GM19463 (cell line): ENCODE results near the gene CBLN1.
A peak's percentile ranks its signal among the peaks of the same experiment; 100 is the strongest.

ENCODE experiments used
- ATAC-seq: cut with Tn5 transposase; IDR thresholded peaks from one replicate; pipeline ENCODE4 v1.9.1; 2021; ENCODE audit warnings: mild to moderate bottlenecking, moderate library complexity; ENCODE audit not compliant: unreplicated experiment

The CBLN1 gene

DNA sequence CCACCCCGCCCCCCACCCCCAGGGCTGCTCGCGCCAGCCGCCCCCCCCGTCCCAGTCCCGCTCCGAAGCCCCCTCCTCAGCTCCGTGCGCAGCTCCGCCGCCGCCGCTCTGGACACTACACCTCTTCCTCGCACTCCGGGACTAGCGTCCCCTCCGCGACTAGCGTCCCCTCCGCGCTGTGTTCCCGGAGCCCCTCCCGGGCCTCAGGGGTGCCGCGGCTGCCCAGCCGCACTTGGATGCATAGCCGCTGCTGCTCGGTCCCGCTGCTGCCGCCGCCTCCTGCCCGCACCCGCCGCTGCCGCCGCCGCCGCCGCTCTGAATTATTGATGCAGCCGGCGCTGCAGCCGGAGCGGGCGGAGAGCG, at the start of gene CBLN1:
CBLN1 (minus strand) TSS at position 359 of the 363 bp plus-strand sequence. CDS start 373 bp downstream, outside the sequence.
- peak; percentile 6 for ATAC-seq

DNA sequence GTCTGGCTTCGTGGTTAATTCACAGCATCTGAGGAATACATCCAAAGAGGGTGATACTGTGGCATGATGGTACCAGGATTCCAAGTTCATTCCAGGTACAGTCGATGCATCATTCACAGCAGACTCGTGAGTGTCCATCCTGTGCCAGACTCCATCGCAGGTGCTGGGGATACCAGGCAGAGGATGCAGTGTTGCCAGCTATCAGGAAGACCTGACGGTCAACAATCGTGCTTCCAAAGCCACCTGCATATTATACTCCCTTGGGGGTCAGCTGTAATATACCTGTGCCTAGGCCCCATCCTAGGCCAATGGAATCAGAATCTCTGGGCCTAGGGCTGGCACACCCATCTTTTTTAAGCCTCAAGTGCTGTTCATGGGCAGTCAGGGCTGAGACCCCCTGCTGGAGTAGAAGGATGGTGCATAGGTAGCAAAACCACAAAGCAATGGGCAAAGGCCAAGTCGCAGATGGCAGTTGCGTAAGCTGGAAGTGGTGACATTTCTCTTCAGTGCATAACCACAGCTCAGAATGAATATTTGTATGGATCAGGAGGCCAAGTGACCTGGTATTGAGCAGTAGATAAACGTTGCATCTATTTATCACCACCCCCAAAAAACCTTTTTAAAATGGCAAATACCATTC, 49.0 kb upstream of the CBLN1 start:
- ATAC-seq: no peak

DNA sequence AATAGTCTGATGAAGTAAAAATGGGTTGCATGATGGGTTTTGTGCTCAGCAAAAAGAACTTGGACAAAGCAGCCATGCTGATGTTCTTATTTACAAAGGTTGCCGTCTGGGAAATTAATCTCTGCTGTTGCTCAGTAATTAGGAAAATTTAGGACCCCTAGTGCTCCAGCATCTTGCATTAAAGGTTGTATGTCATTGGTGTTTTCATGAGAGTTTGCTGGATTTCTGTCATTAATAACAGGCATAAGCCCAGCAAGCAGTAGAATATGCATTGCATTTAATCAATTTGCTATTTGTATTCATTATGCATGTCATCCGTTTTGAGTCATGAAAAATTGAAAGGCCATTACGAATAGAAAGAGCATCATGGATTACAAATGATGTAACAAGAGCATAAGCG, 46.7 kb upstream of the CBLN1 start:
- ATAC-seq: no peak

DNA sequence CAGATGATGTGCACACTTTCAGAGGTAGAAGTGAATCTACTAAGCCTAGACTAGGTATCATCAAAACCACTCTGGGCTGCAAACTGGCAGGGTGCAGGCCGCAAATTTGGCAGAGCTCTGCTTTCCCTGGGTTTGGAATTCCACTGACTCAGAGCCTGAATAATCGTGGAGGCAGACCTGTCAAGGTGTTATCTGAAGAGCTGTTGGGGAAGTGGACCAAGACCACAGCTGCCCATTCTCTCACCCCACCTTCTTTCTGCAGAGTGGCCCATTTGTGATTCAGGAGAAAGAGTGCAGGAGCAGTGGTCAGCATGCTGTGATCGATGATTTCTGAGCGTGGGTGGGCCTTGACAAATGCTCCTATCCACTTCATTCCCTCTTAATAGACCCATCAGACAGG, 45.8 kb upstream of the CBLN1 start:
- no peak for ATAC-seq

DNA sequence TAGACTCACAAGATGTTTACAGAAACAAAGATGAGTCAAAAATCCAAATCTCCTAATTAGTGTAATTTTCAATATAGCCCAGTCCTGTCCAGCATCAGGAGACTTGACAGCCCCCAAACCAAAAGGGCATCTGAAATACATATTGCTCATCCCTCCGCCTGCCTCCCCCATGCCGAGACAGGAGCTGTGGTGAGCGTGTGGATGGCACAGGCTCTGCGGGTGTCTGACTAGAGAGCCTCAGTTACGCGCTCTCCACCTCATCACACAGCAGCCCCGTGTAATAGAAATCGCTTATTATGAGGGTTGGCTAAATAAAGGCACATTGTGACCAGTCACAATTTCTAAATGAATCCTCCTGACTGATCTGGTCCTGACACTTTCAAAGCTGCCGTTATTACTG, 43.1 kb upstream of the CBLN1 start:
- ATAC-seq: no peak

DNA sequence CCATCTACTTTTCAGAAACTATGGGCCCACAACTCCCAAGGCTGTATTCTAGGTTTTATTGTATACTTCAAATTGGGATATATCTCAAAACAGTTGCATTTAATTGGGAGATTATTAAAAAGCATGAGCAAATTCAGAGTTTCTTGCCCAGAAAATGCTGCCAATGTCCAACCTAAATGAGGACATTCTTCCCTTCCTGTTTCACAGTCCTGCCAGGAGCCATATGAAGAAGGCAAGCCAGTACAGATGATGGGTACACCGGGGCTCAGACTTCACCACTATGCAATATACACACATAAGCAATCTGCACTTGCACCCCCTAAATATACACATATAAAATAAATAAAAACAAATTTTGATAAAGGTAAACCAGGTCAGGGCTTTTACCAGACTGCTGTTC, 34.0 kb upstream of the CBLN1 start:
- no peak for ATAC-seq

DNA sequence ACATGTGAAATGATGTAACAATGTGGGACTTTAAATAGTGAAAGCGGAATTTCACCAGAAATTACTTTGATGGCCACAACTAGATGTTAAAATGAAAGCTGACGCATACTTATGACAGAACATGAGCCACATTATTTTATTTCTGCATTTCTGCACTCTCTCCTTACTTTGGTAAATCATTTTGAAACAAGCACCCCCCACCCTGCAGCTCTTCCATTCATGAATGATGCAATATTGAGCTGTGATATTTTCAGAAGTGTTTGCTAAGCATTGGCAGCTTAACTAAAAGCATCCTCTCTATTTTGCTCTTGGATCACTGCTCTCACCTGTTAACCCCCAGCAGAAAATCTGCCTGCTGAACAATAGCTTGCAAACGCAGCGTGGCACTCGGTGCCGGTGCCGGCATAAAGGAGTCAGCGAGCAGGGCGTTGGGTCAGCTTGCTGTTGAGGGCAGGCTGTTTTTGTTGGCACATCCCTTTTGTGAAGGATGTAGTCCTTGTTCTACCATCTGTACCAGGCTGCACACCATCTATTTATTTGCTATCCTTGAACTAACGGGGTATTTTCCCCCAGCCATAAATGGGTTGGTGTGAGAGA, 30.8 kb upstream of the CBLN1 start:
- no peak for ATAC-seq

DNA sequence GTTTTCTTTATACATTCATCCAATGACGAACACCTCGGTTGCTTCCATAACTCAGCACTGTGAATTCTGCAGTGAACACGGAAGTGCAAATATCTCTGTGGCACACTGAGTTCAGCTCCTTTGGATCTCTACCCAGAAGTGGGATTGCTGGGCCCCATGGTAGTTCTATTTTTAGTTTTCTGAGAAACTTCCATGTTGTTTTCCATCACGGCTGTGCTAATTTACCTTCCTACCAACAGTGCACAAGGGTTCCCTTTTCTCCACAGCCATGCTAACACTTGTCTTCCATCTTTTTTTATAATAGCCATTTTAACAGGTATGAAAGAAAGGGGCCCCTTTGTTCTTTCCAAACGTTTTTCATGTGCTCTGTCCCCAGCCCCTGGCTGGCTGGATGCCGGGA, 30.2 kb upstream of the CBLN1 start:
- ATAC-seq: no peak

DNA sequence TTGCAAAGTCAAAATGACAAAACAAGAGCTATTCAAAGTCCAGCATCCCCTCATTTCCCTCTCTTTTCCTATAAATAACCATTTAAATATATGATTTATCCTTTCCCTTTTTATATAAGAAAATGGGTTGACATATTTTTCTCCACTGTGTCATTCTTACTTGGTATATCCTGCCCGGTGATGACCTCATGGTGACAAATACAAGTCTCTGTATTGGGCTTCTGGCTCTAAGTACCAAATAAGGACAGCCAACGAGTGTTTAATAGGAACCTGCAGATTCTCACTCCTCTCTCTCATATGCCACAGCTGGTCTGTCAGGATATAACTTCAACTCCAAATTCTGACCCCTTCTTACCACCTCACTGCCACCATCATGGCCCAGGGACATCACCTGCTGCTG, 25.5 kb upstream of the CBLN1 start:
- ATAC-seq: no peak

DNA sequence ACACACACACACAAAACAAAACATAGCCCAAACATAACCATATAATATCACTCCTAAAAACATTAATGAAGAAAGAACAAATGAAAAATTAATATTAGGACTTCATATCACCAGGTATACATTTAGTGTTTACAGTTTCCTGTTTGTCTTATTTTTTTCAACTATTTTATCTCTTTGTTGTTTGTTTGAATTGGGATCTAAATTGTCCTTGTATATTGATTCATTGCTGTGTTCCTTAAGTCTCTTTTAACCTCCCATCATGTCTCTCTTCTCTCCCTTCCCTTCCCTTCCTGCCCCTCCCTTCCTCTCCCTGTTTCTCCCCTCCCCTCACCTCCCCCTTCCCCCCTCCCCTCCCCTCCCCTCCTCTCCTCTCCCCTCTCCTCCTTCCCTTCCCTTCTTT, 23.8 kb upstream of the CBLN1 start:
- ATAC-seq: no peak

DNA sequence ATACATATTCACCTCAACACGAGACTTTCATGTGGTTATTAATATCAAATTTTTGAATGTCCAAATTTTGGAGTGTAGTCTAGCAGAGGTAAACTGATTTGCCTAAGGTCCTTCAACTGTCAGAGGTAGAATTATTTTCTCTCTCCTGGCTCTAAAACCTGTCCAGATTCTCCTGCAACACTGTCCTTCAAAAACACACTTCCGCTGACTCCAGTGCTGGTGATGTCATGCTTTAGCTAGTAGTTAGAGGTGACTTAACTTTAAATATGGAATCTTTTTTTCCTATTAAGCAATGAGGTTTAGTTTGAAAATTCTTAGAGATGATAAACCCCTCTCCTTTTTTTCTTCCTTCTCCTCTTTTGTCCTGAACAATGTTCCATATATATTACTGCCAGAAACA, 10.8 kb upstream of the CBLN1 start:
- ATAC-seq: no peak

DNA sequence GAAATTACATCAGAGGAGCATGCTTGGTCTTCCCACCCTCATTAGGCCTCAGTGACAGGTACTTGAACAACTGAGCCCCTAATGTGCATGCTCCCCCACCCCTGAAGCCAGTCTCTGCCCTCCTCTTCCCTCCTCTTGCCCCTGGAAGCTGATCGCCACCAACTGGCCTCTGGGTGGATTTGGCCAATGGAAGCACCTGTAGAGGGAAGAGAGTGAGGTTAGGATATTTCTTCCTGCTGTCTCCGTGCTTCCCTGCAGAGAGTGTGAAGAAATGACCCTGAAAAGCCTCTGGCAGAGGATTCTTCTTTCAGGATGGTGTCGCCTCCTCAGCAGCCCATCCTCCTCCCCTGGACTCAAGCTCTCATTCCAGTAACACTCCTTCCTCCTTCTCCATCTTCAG, 5.9 kb upstream of the CBLN1 start:
- ATAC-seq: no peak

DNA sequence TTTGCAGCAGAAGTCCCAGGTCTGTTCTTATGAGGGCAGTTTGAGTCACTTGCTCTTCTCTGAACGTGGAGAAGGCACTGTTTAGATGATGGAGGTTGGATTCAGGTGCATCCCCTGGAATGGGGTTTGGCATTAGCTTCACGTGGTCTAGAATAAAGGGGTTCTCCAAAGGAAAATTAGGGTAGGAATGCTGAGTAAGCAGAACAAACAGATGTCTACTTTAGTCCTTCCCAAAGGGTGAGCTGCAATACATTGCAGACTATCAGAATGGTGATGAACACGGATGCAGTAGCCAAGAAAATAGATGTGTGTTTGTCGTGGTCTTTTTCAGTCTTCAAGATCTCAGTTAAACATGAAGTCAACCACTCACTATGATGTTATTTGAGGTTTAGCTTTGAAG, 3.3 kb upstream of the CBLN1 start:
- no peak for ATAC-seq

DNA sequence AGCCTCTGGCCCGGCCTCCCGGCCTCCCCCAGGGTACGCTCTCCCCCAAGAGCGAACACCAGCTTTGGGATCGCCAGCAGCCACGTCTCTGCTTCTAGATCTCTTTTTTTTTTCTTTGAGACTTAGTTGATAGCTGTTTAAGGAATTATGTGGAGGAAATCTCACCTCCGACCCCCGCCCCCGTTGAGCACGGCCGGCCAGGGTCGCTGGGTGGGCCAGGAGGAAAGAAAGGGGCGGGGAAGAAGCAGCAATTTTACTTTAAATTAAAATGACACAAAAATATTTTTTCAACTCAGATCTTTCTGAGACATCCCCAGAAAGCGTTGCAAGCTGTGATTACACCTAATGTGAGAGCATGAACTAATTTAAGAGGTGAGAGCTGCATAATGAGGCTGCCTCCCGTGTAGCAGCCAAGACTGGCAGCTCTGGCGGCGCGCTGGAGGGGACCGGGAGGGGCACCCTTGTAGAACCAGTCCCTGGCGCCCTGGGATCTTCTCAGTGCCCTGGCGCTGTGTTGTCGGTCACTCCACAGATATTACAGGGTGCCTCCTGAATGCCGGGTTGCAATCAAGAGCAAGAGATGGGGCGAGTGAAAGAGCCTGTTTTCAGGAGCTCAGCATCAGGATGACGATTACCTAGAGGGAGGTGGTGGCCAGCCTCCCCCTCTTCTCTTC, 1.9 kb upstream of the CBLN1 start:
- ATAC-seq: no peak

DNA sequence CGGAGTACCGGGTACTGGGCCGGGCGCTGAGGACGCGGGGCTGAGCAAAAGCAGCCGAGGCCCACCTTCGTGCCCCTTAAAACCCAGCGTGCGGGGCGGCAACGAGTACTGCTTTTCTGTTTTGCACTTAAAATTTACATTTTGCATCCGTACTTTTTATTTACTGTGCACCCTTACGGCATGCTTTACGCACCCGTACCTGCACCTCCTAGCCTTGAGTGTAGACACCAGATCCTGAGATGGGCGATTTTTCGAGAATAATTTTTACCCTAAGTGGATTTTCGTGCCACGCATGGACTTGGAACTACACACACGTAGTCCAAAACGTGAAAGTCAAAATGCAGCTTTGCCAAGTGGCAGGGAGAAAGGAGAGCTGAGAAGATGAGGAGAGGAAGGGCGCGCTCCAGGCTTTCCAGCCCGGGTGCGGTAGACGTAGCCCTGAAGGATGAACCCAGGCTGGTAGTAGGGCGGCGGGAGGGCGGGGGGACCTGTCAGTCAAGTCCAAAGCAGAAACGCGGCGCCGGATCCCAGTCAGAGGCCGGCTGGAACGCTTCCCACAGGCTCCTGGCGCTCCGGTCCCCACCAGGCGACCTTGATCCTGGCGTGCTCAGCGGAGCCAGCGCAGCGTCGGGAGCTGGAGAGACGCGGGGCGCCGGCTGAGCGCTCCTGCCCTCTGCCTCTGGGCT, 1.2 kb upstream of the CBLN1 start:
- ATAC-seq: no peak

DNA sequence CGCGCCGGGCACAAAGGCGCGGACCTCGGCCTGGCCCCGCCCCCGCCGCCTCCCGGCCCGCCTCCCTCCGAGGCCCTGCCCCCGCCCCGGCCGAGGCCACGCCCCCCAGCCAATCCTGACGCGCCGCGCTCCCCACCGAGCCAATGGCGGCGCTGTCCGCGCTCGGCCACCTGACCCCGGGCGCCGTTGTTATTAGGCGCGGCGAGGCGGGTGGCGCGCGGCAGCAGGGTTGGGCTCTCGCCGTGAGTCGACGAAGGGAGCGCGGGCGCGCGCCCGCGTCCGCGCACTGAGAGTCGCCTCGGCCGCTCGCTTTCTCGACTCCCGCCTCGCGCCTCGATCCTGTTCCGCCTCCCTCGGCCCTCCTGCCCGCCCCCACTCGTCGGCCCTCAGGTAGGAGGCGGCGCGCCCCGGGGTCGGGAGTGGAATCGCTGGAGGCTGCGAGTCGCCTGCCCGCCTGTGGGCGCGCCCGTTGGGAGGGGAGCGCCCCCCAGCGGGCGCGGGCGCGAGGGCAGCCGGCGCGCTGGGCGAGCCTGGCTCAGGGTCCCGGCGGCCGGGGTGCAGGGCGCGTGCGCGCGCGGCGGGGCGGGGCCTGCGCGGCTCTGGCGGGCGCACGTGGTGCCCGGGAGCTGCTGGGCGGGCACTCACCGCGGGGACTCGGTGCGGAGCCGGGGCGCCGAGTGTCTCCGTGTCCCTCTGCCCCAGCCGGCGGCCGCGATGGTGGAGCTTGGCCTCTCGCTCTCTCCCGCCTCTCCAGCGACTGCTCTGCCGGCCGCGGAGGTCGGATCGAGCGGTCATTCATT, 405 bp upstream of the CBLN1 start:
- peak; percentile 81 for ATAC-seq

DNA sequence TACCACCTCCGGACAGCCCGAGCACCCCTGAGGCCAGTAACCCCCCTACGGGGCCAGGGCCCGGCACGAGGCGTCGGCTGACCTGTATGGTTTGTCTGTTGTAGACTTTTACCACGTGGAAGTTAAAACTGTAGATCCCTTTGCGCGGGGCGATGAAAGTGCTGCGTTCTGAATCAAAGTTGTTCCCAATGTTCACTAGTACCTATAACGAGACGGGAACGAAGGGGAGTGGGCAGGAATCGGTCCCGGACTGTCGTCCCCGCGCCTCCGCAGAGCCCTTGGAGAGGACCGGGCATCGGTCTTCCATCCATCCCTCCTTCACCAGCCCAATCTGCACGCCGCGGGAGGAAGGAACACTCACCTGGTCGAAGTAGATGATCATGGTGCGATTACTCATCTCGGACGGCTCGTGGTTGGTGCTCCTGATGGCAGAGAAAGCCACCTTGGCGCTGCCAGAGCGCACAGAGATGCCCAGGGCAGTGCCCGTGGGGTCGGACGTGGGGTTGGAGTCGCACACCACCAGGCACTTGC, 732 bp downstream of the CBLN1 start:
- ATAC-seq: no peak

DNA sequence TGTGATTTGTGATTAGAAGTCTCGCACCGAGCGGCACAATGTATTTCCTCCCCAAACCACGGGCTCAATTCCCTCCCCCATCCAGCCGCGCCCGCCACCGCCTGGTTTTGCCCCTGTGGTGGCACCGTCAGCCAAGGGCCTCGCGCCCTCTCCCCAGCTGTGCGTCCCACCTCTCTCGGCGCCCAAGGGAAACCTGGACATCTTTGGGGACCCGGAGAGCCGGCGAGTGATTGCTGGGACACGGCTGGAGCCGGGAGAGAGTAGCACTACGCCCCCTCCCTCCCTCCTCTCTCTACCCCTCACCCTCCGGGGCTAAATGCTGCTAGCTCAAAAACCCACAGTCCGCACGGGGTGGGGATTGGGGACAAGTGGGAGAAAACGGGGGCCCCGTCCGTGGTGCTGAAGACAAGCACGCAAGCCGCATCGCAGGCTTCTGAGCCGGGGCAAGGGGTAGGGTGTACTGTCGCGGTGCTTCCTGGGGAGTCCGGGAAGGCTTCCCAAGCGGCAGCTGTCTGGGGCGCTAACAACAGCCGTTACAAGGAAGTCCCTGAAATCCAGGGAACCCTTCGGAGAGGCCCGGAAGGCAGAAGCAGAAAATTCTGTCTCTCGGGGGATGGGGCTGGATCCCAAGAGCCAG, 1.4 kb downstream of the CBLN1 start:
- ATAC-seq: no peak

DNA sequence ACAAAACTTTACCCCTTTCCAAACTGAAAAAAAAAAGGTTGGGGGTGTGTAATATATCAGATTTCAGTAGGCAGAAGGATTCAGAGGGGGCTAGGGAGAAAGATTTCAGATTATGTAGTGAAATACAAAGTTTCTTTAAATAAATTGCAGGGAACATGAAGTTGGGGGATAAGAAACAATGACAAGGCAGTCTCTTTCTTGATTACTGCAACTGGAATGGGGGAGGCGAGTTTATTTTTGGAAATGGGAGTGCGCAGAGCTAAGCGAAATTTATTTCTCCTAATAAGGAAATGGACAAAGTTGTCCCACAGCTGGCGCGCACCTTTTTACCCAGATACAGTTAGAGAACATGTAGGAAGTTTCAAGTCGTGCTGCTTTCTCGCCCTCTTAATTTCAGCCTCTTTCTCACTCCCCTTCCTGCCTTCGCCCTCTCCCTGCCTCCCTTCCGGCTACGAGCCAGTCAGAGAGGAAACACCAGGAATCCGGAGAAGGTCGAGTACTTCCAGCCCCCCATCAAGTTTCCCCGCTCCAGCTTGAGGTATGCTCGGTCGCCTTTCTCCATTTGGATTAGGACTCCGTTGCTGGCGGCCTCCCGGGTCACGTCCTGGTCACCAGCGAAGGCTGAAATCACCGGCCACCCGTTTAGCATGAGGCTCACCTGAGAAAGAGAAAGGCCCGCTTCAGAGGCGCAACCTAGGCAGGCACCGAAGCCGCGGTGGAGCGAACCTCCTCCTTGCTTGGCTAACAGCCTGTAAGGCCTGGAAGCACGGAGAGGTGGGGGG, 2.5 kb downstream of the CBLN1 start:
- no peak for ATAC-seq

DNA sequence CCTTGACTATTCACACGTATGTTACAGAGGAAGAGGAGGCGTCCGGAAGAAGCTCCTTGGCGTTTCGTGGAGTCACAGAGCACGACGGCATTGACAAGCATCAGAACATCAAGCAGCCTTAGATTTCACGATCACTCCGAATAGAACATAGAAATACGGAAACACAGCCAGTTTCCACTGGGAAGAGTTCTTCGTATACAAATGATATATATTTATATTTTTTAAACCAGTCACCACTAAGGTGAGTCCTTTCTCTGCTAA, 3.1 kb downstream of the CBLN1 start:
- no peak for ATAC-seq
